NCI-H748 treated with DMSO at 0.1 percent for 48 hours (cell line): ENCODE data around the gene AGAP3.

Experiments used
- DNase-seq: peaks from one replicate; lab custom pipeline; 2025; lab: John Stamatoyannopoulos, UW

The AGAP3 gene

DNA sequence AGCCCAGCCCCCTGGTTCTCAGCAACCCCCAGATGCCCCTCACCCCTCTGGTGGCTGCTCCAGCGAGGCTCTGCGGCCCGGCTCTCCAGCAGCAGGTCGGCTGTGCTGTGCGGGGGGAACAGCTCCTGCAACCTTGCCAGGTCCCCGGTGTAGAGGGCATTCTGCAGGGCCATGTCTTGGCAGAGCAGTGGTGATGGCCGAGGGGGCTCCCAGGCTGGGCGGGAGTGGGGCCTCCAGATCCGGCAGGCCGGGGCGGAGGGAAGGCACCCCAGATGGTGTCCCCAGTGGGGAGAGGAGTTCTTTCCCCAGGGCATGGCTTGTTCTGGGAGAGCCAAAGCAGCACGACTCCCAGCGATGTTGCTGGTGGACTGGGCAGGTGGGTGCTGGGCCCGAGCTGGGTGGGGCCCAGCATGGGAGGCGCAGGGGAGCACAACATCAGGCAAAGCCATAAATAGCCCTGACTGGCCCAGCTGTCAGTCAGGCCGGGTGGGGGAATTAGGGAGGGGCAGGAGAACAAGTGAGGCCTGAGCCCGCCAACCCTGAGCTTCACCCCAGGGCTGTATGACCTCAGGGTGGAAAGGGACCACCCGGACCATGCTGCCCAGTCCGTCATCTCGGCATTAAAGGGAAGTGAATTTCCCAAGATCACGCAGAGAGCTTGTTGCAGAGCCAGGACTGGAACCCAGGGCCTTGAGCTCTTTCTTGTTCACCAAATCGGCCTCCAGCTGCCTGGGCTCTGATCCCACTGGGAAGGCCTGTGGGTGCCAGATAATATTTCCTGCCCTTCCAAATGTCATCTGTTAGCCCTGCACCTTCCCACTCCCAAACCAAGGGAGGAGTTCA lies 101.4 kb downstream of the AGAP3 start:
- DNase-seq = no peak

GRCh38 chr7:151188252-151188542 lies 101.9 kb downstream of the AGAP3 start:
- no peak for DNase-seq

GRCh38 chr7:151189038-151189437 lies 102.8 kb downstream of the AGAP3 start:
- no peak for DNase-seq

- DNase-seq = no peak
Measured at GRCh38 chr7:151191544-151191943, 105.3 kb downstream of the AGAP3 start.

- no peak for DNase-seq
Measured at GRCh38 chr7:151192002-151192539, 105.8 kb downstream of the AGAP3 start.

DNA sequence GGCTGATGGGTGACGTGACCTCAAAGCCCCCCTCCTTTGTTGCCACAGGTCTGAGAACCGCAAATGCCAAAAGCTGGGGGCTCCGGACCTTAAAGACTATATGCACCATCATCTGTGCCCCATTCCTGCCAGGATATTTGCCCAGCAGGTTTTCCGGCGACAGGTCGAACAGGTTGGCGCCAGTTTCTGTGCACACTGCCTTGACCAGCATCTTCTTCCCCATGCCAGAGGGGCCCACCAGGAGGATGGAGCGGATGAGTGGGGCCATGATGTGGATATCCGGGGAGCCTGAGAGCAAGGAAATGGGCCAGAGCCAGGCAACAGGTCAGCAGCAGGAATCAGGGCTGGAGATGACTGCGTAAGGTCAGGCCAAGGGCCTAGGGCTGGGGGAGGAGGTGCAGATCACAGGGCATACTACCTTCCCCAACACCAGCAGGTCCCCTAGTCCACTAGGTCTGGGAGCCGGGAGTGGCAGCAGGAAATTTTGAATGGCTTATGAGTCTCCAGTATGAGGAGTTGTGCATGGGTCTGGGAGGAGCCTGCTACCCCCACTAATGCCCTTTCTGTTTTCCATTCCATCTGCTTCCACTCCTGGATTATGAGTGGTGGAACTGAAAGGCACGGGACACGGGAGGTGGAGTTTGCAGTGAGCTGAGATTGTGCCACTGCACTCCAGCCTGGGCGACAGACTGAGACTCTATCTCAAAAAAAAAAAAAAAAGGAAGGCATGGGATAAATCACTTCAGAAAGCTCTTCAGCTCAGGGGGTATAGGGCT lies 107.1 kb downstream of the AGAP3 start:
- DNase-seq = no peak
